ENCODE results near the gene MTG1. TPM values are rescaled to one million over a fixed set of nuclear protein-coding genes. Genes with fewer than 3 reads are reported as not detected.
A peak's percentile ranks its signal among the peaks of the same experiment; 100 is the strongest.
"Not testable (repeated sequence)": the region's sequence is repeated elsewhere in the genome, so short reads cannot be mapped to it uniquely, and the experiment has no call there.

Gene MTG1
- total RNA-seq, 1 donor from 2014 or later: 57.5 TPM

DNA sequence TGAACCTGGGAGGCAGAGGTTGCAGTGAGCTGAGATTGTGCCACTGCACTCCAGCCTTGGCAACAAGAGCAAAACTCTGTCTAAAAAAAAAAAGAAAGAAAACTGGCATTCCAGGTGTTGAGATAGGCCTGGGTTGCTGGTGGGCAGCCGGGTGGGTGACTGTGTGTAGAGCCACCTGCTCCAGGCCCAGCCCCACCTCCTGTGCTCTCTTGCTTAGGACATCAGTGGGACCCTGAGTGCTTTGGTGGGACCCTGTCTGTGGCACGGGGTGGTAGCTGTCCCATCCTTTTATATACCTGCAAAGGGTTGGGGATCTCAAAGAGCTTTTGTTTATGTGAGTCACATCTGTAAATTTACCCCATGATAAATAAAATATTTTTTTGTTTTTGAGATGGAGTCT, 8.7 kb upstream of the MTG1 start:
- Histone ChIP-seq H3K9me3 (no peaks in the 10 kb centered on the region), H3K36me3 (peaks cover 0 to 4% of the 10 kb centered on the region in 2 donors), H3K27ac (no peak overlapping the region), H3K4me3 (no peak overlapping the region), H3K27me3 (no peaks in the 10 kb centered on the region), H3K4me1 (peaks cover 3% of the 10 kb centered on the region)
- no peak for DNase-seq (ENCODE audit: extremely low spot score in 2 of 2)
- intact Hi-C loops (cut with DNase I): no loop called here
- no peak for TF ChIP-seq POLR2A (IDR thresholded peaks at IDR 0.05)
- TF ChIP-seq POLR2AphosphoS5 (IDR thresholded peaks at IDR 0.05; ENCODE audit: insufficient read depth in 1 of 2, low read depth in 1 of 2): no peak
- TF ChIP-seq, protein P1, sequence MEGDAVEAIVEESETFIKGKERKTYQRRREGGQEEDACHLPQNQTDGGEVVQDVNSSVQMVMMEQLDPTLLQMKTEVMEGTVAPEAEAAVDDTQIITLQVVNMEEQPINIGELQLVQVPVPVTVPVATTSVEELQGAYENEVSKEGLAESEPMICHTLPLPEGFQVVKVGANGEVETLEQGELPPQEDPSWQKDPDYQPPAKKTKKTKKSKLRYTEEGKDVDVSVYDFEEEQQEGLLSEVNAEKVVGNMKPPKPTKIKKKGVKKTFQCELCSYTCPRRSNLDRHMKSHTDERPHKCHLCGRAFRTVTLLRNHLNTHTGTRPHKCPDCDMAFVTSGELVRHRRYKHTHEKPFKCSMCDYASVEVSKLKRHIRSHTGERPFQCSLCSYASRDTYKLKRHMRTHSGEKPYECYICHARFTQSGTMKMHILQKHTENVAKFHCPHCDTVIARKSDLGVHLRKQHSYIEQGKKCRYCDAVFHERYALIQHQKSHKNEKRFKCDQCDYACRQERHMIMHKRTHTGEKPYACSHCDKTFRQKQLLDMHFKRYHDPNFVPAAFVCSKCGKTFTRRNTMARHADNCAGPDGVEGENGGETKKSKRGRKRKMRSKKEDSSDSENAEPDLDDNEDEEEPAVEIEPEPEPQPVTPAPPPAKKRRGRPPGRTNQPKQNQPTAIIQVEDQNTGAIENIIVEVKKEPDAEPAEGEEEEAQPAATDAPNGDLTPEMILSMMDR (IDR thresholded peaks at IDR 0.05): no peak

GRCh38 chr10:133386951-133387350, 7.0 kb upstream of the MTG1 start:
- H3K27ac ChIP-seq; DNase-seq (ENCODE audit: extremely low spot score in 2 of 2); H3K27me3 ChIP-seq; intact Hi-C loops (cut with DNase I); H3K4me3 ChIP-seq; H3K36me3 ChIP-seq; H3K9me3 ChIP-seq; H3K4me1 ChIP-seq: not testable (repeated sequence)

DNA sequence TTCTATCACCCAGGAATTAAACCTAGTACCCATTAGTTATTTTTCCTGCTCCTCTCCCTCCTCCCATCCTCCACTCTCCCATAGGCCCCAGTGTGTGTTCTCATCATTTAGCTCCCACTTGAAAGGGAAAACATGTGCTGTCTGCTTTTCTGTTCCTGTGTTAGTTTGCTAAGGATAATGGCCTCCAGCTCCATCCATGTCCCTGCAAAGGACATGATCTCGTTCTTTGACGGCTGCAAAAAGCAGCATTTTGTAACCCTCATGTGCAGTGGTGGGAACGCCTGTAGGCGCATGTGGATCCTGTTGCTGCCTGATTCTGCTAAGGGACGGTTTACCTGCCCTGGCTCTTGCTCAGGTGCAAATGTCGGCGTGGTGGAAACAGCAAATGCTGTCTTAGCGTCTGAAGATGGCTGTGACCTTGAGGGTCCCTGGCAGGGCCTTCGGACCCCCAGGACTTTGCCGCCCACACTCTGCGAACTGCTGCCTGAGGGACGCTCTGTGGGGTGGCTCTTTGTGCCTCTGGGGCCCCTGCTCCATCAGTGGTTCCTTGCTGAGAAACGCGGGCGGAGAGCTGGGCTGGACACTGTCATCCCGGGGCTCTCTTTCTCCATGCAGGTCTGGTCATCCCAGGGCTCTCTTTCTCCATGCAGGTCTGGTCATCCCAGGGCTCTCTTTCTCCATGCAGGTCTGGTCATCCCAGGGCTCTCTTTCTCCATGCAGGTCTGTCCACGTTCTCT, 5.6 kb upstream of the MTG1 start:
- DNase-seq (ENCODE audit: extremely low spot score in 2 of 2): no peak
- H3K36me3 ChIP-seq: peaks cover 0 to 4% of the 10 kb centered on the region in 2 donors
- H3K27me3 ChIP-seq: no peaks in the 10 kb centered on the region
- H3K9me3 ChIP-seq: no peaks in the 10 kb centered on the region
- intact Hi-C loops (cut with DNase I): no loop called here
- TF ChIP-seq POLR2AphosphoS5 (IDR thresholded peaks at IDR 0.05; ENCODE audit: insufficient read depth in 1 of 2, low read depth in 1 of 2) (no peak), POLR2A (IDR thresholded peaks at IDR 0.05) (no peak)
- TF ChIP-seq, protein P1 (IDR thresholded peaks at IDR 0.05): no peak
- H3K4me3 ChIP-seq: no peak overlapping the region
- no peak overlapping the region for H3K27ac ChIP-seq
- H3K4me1 ChIP-seq: peaks cover 3% of the 10 kb centered on the region

GRCh38 chr10:133388973-133389818, 4.8 kb upstream of the MTG1 start:
- H3K4me1 ChIP-seq: peaks cover 6% of the 10 kb centered on the region
- peak overlapping the region in 1 of 2 donors; percentile 16 for H3K4me3 ChIP-seq
- H3K36me3 ChIP-seq: peaks cover 0 to 2% of the 10 kb centered on the region in 2 donors
- H3K9me3 ChIP-seq: no peaks in the 10 kb centered on the region
- no peak overlapping the region for H3K27ac ChIP-seq
- no peak for DNase-seq (ENCODE audit: extremely low spot score in 2 of 2)
- TF ChIP-seq POLR2AphosphoS5 (IDR thresholded peaks at IDR 0.05; ENCODE audit: insufficient read depth in 1 of 2, low read depth in 1 of 2) (peak in 1 of 2 donors; percentile 25), POLR2A (IDR thresholded peaks at IDR 0.05) (no peak)
- intact Hi-C loops (cut with DNase I): no loop called here
- H3K27me3 ChIP-seq: no peaks in the 10 kb centered on the region

DNA sequence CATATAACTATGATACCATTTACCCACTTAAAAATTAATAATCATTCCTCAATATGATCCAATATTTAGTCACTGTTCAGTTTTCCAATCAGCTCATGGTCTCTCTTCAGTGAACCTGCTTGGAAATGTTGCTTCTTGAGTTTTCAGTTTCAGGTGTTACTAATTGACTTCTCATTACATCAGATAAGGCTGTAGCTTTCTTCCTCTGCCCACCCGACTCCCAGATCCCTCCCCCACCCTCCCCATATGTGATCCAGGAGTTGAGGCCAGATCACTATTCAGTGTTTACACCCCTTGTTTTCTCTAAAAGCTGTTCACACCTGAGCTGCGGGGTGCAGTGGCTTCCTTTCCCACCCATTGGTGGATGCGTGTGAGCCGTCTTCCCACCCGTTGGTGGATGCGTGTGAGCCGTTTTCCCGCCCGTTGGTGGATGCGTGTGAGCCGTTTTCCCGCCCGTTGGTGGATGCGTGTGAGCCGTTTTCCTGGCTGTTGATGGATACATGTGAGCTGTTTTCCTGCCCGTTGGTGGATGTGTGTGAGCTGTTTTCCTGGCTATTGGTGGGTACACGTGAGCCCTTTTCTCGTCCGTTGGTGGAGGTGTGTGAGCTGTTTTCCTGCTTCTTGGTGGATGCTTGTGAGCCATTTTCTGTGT, 3.2 kb upstream of the MTG1 start:
- TF ChIP-seq, protein P1 (IDR thresholded peaks at IDR 0.05): no peak
- no peak for TF ChIP-seq POLR2AphosphoS5 (IDR thresholded peaks at IDR 0.05; ENCODE audit: insufficient read depth in 1 of 2, low read depth in 1 of 2)
- TF ChIP-seq POLR2A (IDR thresholded peaks at IDR 0.05): no peak
- Histone ChIP-seq H3K27ac (no peak overlapping the region), H3K36me3 (no peaks in the 10 kb centered on the region), H3K4me3 (no peak overlapping the region), H3K4me1 (peaks cover 18% of the 10 kb centered on the region), H3K9me3 (no peaks in the 10 kb centered on the region), H3K27me3 (no peaks in the 10 kb centered on the region)
- intact Hi-C loops (cut with DNase I): loop anchor here (5.0 kb wide), 1 partner anchor 83 kb away; the partner anchor contains the start of genes TUBGCP2 and ZNF511
- no peak for DNase-seq (ENCODE audit: extremely low spot score in 2 of 2)
